ENCODE results near the gene LGR5.
A peak's percentile ranks its signal among the peaks of the same experiment; 100 is the strongest.

LGR5 gene

GRCh38 chr12:71439613-71440344, at the start of gene LGR5:
TSS of gene LGR5 (plus strand) at chr12:71439798. CDS start at chr12:71440081, 283 bp downstream.
- no peak for DNase-seq

- DNase-seq = peak; percentile 42
These were observed 47.0 kb upstream of the LGR5 start for GRCh38 chr12:71392521-71393145.

- no peak for DNase-seq
These were observed 46.0 kb upstream of the LGR5 start for GRCh38 chr12:71393625-71394024.

- no peak for DNase-seq
These were observed 42.1 kb upstream of the LGR5 start for GRCh38 chr12:71397433-71397954.

GRCh38 chr12:71399197-71399596, 40.4 kb upstream of the LGR5 start:
- DNase-seq = no peak

- DNase-seq = no peak
These were observed 39.1 kb upstream of the LGR5 start for GRCh38 chr12:71400481-71400880.

GRCh38 chr12:71405884-71406283, 33.7 kb upstream of the LGR5 start:
- no peak for DNase-seq

GRCh38 chr12:71407732-71408131, 31.9 kb upstream of the LGR5 start:
- no peak for DNase-seq

- no peak for DNase-seq
These were observed 28.8 kb upstream of the LGR5 start for GRCh38 chr12:71410844-71411243.

GRCh38 chr12:71411635-71412034, 28.0 kb upstream of the LGR5 start:
- no peak for DNase-seq

- DNase-seq = peak; percentile 40
These were observed 24.0 kb upstream of the LGR5 start for GRCh38 chr12:71415336-71416231.

- no peak for DNase-seq
These were observed 22.4 kb upstream of the LGR5 start for GRCh38 chr12:71417181-71417580.

- no peak for DNase-seq
These were observed 18.7 kb upstream of the LGR5 start for GRCh38 chr12:71420775-71421406.

GRCh38 chr12:71425568-71426299, 13.9 kb upstream of the LGR5 start:
- no peak for DNase-seq

- DNase-seq = no peak
These were observed 13.1 kb upstream of the LGR5 start for GRCh38 chr12:71426300-71427047.

- no peak for DNase-seq
These were observed 8.8 kb upstream of the LGR5 start for GRCh38 chr12:71430756-71431155.

- DNase-seq = peak; percentile 28
These were observed 7.6 kb upstream of the LGR5 start for GRCh38 chr12:71431991-71432390.

- no peak for DNase-seq
These were observed 6.7 kb upstream of the LGR5 start for GRCh38 chr12:71432936-71433335.

GRCh38 chr12:71436696-71437095, 2.9 kb upstream of the LGR5 start:
- DNase-seq = no peak

GRCh38 chr12:71438670-71439361, 782 bp upstream of the LGR5 start:
- DNase-seq = no peak

GRCh38 chr12:71439362-71439612, 311 bp upstream of the LGR5 start:
- DNase-seq = no peak

Measured in NCI-H2029 (cell line).